IPS-NIHi11 (cell line): ENCODE results near the gene YARS1.

Experiments
- DNase-seq: peaks from one replicate; pipeline ENCODE4 v3.0.0; 2012; ENCODE audit warnings: mixed read lengths, low spot score

YARS1 gene

DNA sequence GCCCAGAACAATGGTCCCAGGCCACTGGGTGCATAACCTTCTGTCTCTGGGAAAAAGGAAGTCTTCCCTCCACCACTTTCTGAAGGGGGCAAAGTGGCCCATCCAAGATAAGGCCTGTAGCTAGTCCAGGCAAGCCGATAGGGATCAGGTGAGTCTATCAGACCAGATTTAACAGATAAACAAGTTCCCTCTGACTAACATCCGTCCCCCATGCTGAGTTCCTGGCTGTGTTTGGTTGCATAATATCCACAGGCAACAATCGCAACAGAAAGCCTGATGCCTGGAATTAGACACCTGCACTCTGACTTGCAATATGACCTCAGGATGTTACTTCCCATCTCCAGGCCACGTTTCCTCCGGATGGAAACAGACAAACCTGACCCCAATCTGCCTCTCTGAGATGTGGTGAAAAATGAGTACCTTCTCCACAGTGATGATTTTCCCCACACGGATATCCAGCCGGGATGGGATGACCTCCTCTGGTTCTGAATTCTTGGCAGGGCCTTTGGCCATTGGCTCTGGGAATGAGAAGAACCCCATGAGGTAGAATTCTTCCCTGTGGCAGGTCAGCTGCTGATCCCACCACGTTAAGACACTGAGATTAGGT lies 36.4 kb downstream of the YARS1 start:
- no peak for DNase-seq

DNA sequence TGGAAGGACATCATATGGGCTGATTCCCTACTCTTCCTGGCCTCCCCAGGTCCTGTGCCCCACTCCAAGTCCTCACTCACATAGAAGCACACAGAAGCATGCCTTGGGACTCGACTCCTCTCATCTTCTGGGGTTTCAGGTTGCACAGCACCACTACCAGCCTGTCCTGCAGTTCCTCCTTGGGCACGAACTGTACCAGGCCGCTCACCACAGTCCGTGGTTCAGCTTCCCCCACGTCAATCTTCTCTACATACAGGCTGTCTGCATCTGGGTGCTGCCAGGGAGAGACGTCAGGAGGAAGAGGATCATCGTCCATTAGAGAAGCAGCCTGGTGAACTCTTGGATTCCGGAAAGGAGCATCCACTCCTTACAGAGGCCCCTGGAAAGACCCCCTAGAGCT lies 37.2 kb downstream of the YARS1 start:
- DNase-seq, result no peak

DNA sequence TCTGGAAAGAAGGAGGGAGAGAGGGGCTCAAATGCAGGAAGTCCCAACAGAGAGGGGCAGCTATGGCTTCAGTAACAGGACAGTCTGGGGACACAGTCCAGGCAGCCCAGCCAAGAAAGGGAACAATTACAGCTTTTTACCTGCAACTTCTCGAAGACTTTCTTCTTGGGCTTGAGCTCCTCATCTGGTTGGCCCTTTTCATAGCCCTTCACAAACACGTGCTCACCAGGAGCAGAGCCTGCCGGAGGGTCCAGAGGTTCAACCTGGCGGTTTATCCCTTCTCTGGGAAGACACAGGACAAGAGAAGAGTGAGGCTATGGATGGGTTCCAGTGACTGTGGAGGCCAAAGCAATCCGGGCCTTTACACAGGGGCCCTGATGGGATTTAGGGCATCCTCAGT lies 37.9 kb downstream of the YARS1 start:
- no peak for DNase-seq

DNA sequence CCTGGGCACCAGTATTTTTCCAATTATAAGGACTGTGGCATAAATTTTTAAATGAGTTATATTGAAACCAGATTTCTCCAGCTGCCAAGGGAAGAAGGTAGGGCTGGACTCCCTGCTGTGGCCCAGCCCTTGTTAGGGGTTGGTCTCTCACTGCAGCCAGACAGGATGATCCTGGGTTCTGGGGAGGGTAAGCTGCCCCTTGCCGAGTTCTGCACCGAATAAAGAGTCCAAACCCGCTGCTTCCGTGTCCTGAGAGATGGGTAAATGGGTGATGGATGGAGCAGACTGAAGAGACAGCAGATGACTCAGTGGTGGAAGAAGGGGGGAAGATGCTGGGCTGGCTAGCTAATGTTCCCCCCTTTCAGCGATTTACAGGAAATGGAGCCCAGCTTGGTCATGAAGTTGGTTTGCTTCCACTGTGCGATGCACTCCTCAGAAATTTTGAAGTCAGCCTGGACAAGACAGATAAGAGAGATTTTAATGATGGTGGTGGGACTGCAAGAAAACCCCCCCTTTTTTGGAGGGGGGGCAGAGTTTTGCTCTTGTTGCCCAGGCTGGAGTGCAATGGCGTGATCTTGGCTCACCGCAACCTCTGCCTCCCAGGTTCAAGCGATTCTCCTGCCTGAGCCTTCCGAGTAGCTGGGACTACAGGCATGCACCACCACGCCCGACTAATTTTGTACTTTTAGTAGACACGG lies 41.4 kb downstream of the YARS1 start:
- DNase-seq, result no peak

DNA sequence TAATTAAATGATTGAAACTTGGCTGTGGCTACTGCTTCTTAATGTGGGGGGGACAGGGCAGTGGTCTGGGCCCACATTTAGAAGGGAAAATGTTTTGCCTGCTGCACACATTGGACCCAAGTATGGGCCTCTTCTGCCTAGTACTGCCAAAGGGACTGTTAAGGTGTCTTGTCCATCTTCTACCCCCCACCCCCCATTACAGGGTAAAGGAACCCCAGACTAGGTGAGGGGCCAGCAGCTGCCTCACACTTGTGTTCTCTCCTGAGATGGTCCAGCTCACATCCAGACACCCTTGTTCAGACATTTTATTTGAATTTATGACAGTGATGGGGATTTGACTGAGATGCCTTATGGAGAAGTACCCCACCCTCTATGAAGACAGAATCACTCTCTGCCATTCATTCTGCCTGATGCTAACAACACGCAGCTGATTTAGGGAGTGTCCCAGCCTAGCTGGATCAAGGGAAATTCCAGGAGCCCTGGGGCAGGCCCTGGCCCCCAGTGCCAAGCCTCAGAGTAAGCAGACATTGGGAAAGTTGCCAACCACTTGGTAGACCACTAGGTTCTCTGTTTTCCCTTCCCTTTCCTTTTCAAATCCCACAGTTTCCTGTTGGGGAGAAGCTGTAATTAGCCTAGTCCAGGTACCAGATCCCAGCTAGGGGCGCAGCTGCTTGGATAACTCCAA lies 42.1 kb downstream of the YARS1 start:
- DNase-seq, result no peak

DNA sequence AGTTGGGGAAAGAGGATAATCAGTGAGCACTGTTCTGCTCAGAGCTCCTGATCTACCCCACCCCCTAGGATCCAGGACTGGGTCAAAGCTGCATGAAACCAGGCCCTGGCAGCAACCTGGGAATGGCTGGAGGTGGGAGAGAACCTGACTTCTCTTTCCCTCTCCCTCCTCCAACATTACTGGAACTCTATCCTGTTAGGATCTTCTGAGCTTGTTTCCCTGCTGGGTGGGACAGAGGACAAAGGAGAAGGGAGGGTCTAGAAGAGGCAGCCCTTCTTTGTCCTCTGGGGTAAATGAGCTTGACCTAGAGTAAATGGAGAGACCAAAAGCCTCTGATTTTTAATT lies 42.7 kb downstream of the YARS1 start:
- no peak for DNase-seq

DNA sequence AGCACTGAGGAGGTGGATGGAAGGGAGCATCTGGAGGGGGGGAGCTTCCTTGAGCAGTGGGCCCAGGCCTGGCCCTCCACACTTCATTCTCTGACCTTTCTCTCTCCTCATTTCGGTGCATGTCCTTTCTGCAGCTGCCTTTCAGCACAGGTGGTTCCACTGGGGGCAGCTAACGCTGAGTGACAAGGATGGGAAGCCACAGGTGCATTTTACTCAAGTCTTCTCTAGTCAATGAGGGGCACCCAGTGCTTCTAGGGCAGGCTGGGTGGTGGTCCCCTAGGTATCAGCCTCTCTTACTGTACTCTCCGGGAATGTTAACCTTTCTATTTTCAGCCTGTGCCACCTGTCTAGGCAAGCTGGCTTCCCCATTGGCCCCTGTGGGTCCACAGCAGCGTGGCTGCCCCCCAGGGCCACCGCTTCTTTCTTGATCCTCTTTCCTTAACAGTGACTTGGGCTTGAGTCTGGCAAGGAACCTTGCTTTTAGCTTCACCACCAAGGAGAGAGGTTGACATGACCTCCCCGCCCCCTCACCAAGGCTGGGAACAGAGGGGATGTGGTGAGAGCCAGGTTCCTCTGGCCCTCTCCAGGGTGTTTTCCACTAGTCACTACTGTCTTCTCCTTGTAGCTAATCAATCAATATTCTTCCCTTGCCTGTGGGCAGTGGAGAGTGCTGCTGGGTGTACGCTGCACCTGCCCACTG lies 43.2 kb downstream of the YARS1 start:
- no peak for DNase-seq

DNA sequence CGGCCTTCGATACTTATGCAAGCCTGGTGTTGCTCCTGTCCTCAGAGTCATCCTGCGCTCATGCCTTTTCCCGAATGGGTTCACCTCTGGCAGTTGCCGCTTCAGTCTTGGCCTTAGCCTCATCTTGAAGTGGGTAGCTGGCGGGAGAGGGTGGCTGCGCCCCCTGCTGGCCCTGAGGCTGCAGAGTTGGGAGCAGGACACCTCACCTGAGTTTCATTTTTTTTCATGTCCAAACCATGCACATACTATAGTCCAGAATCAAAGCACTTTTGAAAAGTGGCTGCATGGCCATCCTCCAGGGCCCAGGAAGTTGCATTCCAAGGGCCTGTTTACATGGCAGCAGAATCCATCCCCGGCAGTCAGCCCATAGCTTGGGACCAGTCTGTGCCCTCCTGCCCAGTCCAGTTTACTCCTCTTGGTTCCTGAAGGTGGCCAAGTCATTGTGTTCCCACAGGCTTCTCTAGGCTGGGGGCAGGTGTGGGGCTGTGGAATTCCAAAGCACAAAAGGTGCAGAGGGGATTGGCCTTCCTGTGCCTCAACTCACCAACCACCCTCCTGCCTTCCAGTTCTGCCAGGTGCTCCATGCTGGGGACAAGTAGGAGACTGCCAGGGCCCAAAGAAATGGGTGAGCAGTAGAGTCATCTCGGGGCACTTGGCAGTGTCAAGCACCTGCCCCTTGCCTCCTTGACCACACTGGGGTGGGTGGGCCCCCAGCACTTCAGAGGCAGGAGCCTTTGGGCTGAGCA lies 44.0 kb downstream of the YARS1 start:
- peak; percentile 84 for DNase-seq

DNA sequence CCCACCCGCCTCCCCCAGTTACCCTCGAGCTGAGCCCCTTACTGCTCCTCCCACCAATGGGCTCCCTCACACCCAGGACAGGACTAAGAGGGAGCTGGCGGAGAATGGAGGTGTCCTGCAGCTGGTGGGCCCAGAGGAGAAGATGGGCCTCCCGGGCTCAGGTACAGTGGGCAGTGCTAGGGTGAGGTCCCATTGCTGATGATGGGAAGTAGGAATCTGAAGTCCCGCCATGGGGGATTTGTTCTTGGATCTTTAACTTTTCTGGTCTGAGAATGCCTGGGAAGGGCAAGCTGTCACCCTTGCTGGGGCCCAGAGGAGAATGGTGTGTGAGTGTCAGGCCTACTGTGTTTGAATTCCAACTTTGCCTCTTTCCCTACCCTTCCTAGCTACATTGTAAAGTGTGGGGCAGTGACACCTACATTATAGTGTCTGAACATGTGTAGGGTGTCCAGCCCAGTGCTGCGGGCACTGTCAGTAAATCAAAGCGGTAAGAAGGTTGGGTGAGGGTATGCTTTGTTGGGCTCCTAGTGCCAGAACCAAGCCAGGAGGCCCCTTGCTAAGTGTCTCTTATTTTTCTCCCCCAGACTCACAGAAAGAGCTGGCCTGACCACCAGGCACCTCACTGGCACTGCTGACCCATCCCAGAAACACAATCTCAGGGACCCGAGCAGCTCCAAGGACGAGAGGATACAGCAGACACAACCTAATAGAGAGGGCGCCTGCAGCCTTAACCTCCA lies 44.7 kb downstream of the YARS1 start:
- no peak for DNase-seq

DNA sequence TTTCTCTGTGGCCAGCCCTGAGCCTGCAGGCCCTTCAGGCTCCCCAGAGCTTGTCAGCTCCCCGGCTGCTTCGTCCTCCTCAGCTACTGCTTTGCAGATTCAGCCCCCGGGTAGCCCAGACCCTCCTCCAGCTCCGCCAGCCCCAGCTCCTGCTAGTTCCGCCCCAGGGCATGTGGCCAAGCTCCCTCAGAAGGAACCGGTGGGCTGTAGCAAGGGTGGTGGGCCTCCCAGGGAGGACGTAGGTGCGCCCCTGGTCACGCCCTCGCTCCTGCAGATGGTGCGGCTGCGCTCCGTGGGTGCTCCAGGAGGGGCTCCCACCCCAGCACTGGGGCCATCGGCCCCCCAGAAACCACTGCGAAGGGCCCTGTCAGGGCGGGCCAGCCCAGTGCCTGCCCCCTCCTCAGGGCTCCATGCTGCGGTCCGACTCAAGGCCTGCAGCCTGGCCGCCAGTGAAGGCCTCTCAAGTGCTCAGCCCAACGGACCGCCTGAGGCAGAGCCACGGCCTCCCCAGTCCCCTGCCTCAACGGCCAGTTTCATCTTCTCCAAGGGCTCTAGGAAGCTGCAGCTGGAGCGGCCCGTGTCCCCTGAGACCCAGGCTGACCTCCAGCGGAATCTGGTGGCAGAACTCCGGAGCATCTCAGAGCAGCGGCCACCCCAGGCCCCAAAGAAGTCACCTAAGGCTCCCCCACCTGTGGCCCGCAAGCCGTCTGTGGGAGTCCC lies 45.4 kb downstream of the YARS1 start:
- no peak for DNase-seq

DNA sequence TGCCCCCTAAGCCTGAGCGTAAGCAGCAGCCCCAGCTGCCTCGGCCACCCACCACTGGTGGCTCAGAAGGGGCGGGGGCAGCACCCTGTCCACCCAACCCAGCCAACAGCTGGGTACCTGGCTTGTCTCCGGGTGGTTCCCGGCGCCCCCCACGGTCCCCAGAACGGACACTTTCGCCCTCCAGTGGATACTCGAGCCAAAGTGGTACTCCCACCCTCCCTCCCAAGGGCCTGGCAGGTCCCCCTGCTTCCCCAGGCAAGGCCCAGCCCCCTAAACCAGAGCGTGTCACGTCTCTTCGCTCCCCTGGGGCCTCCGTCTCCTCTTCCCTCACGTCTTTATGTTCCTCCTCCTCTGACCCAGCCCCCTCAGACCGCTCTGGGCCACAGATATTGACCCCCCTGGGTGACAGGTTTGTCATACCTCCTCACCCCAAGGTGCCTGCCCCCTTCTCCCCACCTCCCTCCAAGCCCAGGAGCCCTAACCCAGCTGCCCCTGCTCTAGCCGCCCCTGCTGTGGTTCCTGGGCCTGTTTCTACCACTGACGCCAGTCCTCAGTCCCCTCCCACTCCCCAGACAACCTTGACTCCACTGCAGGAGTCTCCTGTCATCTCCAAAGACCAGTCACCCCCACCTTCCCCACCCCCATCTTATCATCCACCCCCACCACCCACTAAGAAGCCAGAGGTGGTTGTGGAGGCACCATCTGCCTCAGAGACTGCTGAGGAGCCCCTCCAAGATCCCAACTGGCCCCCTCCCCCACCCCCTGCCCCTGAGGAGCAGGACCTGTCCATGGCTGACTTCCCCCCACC lies 46.2 kb downstream of the YARS1 start:
- no peak for DNase-seq

DNA sequence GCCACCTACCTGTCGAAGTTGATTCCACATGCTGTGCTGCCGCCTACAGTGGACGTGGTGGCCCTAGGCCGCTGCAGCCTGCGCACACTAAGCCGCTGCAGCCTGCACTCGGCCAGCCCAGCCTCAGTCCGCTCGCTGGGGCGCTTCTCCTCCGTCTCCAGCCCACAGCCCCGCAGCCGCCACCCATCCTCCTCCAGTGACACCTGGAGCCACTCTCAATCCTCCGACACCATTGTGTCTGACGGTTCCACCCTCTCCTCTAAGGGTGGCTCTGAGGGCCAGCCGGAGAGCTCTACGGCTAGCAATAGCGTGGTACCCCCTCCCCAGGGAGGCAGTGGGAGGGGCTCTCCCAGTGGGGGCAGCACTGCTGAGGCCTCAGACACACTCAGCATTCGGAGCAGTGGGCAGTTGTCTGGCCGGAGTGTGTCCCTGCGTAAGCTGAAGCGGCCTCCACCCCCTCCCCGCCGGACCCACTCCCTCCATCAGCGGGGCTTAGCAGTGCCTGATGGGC lies 46.9 kb downstream of the YARS1 start:
- no peak for DNase-seq

DNA sequence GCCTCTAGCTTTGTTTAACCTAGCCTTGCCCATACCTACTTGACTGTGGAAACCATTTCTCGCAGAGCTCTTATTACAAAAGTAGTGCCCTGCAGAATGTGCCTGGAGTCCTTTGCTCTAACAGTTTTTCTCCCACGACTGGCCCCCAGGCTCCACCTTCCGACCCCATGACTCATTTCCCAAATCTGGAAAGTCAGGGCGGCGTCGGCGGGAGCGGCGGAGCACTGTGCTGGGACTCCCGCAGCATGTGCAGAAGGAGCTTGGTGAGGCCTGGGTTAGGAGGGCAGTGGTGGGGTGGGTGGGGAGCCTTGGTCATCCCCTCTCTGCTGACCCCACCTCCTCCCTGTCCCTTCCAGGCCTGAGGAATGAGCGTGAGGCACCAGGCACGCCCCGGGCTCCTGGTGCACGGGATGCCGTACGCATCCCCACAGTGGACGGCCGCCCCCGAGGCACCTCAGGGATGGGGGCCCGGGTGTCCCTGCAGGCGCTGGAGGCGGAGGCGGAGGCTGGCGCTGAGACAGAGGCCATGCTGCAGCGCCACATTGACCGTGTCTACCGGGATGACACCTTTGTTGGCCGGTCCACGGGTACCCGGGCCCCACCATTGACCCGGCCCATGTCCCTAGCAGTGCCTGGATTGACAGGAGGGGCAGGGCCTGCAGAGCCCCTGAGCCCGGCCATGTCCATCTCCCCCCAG lies 47.5 kb downstream of the YARS1 start:
- DNase-seq, result no peak

DNA sequence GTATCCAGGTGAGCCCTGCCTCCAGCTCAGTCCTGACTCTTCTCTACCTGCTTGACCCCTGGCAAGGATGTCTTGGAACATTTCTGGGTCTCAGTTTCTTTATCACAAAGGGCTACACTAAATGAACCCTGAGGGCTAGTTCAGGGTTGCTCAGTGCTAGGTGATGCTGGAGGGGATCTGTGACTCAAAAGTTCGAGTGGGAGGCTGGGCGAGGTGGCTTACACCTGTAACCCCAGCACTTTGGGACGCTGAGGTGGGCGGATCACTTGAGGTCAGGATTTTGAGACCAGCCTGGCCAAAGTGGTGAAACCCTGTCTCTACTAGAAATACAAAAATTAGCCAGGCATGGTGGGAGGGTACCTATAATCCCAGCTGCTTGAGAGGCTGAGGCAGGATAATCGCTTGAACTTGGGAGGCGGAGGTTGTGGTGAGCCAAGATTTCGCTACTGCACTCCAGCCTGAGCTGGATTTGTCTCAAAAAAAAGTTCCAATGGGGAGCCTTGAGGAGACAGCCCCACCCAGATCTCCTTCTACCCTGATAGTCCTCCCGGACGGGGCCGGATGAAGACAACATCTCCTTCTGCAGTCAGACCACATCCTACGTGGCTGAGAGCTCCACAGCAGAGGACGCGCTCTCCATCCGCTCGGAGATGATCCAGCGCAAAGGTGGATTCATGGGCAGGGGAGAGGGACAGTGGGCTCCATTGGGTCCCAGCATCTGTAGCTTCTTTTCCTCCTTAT lies 48.9 kb downstream of the YARS1 start:
- no peak for DNase-seq

DNA sequence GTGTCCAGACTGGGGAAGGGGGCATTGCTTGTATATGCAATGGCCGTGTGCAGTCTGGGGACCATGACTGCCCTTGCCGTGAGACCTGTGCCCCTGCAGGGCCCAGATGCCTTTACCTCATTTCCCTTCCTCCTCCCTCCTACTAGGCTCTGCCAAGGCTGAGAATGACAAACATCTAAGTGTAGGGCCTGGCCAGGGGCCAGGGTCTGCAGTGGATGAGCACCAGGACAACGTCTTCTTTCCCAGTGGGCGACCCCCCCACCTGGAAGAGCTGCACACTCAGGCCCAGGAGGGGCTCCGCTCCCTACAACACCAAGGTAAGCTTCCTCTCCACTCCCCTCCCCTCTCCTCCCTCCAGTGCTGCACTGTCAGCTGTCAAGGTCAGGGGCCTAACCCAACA lies 49.5 kb downstream of the YARS1 start:
- no peak for DNase-seq

DNA sequence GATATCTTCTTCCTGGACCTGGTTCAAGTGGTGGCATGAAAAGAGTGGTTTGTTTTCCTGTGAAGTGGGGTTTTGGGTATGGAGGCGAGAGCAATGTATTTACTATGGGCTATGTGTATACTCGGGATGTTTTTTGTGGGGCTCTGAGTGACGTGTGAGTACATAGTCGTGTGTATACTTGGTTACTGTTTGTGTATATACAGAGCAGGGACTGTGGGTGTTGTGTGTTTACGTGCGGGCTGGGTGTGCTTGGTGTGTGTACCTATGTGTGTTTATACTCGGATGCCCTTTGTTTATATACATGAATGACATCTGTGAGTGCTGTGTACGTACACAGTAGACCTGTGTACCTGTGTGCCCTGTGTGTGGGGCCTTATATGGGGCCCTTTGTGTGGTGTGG lies 50.0 kb downstream of the YARS1 start:
- DNase-seq, result no peak

DNA sequence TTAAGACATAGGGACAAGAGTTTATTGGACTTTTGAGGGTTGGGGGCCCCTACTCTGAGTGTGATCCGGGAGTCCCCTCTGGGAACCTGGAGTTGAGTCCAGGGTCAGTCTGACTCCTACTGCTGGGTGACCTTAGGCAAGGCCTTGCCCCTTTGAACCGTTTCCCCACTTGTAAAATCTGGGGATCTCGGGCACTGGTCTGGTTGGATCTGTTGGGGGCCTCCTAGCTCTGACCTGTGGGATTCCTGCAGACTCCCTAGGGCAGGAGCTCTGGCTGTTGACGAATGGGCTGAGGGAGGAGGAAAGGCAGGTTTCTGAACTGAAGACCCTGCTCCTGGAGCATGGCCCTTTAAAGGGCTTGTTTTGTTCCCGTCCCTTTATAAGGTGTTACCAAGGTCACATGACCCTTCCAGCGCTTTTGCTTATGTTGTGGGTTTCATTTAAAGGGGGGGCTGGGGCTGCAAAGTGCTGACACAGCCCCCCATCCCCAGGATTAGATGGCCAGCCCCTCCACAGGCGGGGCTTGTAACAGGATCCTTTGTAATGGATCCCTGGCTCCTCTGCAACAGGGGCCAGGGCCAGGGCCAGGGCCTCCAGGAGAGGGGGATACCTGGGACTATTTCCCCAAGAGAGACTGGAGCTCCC lies 50.7 kb downstream of the YARS1 start:
- DNase-seq, result no peak
